Measurements from ENCODE around the gene AKR1D1.

Gene AKR1D1

DNA sequence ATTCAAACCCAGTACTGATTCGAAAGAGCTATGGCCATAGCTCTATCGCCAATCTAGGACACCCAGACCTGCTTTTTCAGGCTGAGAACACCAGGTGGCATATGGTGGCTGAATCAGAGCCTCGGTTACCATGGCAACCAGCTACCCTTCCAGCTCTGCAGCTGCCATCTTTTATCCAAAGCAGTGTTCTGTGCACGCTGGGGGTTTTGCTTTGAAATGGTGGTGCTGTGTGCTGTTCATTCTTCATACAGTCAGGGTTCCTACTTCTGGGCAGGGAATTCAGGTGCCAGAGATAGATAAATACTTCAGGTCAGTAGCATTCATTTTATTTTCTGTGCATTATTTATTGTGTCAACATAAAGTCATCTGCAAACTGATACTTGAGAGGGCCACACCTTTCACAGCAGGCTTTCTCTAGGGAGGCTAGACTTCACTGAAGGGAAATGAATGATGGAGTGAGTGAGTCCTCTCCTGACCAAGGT is 85.4 kb downstream of the AKR1D1 start:
- no peak for FAIRE-seq

DNA sequence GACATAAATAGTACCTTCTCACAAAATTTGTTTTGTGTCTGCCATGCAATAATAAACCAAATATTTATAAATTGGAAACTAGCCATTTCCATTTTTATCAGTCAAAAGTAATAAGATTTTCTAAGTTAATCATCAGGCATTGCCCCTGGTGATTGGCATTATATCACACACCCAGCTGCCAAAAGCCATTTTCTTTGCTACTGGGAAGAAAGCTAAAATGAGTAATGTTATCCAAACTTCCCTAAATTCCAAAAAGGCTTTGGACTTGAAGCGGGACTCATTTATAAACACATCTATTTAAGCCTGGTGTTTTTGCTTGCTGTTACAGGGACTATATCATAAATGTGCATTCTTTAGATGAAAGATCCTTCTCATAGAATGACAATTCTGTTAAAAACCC is 86.0 kb downstream of the AKR1D1 start:
- FAIRE-seq (no peak), DNase-seq (ENCODE audit: insufficient read length, low spot score) (no peak)

More for the DNA sequence above, 85.4 kb downstream of the AKR1D1 start:
- DNase-seq (ENCODE audit: insufficient read length, low spot score), result peak; percentile 69

DNA sequence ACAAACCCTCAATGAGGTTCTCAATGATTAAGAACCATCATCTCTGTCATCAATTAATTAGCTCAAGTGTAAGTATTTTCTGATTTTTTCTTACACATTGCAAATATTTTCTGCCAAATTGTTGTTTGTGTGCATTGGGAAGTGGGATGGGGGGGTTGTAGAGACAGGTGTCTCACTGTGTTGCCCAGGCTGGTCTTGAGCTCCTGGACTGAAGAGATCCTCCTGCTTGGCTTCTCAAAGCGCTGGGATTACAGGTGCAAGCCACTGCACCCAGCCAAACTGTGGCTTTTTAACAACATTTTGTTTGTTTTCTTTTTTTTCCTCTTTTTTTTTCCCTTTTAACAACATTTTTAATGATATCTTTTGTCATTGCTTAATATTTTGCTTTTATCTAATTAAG is 87.5 kb downstream of the AKR1D1 start:
- DNase-seq (ENCODE audit: insufficient read length, low spot score) (no peak), FAIRE-seq (no peak)

DNA sequence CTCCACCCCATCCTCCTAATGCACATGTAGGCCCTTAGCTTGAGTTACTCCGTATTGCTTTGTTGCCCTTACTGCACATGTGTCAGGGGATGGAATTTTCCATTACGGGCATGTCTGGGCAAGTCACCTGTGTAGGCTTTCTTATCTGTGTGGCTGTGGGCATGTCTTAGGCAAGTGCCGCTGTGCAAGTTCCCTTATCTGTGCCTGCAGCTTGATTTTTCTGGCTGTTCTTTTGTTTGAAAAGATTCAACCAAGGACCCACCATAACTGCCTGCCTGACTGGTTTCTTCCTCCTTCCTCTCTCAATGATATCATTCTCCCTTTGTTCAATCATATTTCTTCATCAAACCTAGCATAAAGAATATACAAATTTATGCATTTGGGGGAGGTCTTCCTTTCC is 88.5 kb downstream of the AKR1D1 start:
- FAIRE-seq (no peak), DNase-seq (ENCODE audit: insufficient read length, low spot score) (no peak)

DNA sequence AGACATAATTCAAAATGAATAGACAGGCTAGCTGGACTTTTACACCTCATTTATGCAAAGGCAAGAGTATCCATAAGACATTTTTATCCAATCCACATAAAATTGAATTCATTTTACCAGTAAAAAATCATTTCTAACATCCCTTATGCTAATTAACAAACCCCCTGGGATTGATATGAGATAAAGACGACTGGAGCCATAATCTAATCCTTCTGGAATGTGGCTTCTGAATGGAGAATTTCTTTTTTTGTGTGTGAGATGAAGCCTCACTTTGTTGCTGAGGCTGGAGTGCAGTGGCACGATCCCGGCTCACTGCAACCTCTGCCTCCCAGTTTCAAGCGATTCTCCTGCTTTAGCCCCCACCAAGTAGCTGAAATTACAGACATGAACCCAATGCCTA is 90.4 kb downstream of the AKR1D1 start:
- FAIRE-seq (no peak), DNase-seq (ENCODE audit: insufficient read length, low spot score) (no peak)

DNA sequence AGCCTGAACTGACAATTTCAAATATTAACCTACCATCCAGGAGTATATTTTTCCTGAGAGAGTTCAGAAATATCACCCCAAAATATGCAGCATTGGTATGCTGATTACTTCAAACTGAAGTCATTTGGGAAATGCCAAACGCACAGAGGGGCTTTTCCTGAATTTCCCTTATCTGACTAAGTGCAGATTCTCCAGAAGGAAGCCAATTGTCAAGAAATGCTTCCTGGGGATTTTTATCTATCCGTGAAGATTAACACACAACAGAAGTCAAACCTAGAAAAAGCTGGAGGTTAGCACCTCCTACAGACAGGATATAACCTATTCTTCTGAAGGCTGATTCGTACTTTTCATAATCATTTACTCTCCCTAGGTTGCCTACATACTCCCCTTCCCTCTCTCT is 91.0 kb downstream of the AKR1D1 start:
- FAIRE-seq (no peak), DNase-seq (ENCODE audit: insufficient read length, low spot score) (no peak)

DNA sequence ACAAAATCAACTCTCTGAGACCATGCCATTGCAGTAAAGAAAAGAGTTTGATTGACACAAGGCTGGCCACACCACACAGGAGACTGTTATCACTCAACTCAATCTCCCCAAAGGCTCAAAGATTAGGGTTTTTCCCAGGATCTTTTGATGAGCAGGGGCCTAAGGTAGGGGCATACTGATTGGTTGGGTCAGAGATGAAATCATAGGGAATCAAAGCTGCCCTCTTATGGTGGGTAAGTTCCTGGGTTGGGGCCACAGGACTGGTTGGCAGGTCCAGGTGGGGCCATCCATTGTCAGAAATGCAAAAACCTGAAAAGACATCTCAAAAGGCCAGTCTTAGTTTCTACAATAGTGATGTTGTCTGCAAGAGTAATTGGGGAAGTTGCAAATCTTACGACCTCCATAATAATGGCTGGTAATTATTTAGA is 91.6 kb downstream of the AKR1D1 start:
- FAIRE-seq (no peak), DNase-seq (ENCODE audit: insufficient read length, low spot score) (no peak)
